B cell (primary cell): Measurements from ENCODE around the gene COL9A3. TPM values are rescaled to one million over a fixed set of nuclear protein-coding genes. Genes with fewer than 3 reads are reported as not detected.

Experiments
- ATAC-seq: fragments of 200-7000 bp; cut with Tn5 transposase; one replicate; pipeline ENCODE4 v1.10.0; 2021; ENCODE audit warnings: low read depth, mild to moderate bottlenecking, moderate number of reproducible peaks, moderate library complexity
- CTCF ChIA-PET: fragments of 350-600 bp; sonication (Branson Sonifier 250); formaldehyde crosslinking; loops from one replicate; lab custom pipeline; 2021; ENCODE audit warnings: antibody characterized with exemption, inconsistent platforms; lab: Charles Lee
- POLR2A ChIA-PET: fragments of 350-600 bp; sonication (Branson Sonifier 250); formaldehyde crosslinking; loops from one replicate; lab custom pipeline; 2021; ENCODE audit warnings: antibody characterized with exemption; lab: Charles Lee
- DNase-seq: peaks from one replicate; pipeline ENCODE4 v3.0.0; 2013
- H2AFZ ChIP-seq: 2 replicates; pipeline ENCODE4 v1.6.1; 2012; ENCODE audit warnings: mild to moderate bottlenecking, low read depth, low read length; ENCODE audit not compliant: insufficient read depth, poor library complexity, severe bottlenecking
- H3K27ac ChIP-seq, 2 donors: 1 replicate in 1 of 2; 2 replicates in 1 of 2; pipeline ENCODE4 v1.5.1; 2012 to 2013; ENCODE audit warnings: low read length in 2 of 2, mild to moderate bottlenecking in 2 of 2, moderate library complexity in 1 of 2
- H3K27me3 ChIP-seq, 4 experiments: fragments of 200-600 bp in 1 of 4; sonication (generic) in 1 of 4; replicated peaks in 1 of 4; 1 replicate in 2 of 4; 2 replicates in 2 of 4; pipeline versions ENCODE4 v1.6.1 to v1.7.0; 2013 to 2016; ENCODE audit warnings: low read length in 3 of 4, mild to moderate bottlenecking in 2 of 4, mixed read lengths in 1 of 4, moderate library complexity in 1 of 4; ENCODE audit not compliant: insufficient read depth in 4 of 4, control insufficient read depth in 3 of 4; ENCODE audit errors: control extremely low read depth in 1 of 4
- H3K36me3 ChIP-seq, 2 experiments: replicated peaks in 1 of 2; 1 replicate in 1 of 2; 2 replicates in 1 of 2; pipeline versions ENCODE4 v1.6.1 to v1.7.1; 2013; ENCODE audit warnings: low read length in 1 of 2; ENCODE audit not compliant: insufficient read depth in 2 of 2, control insufficient read depth in 1 of 2; ENCODE audit errors: control extremely low read depth in 1 of 2, extremely low read depth in 1 of 2
- H3K4me1 ChIP-seq, 2 donors: fragments of 200-600 bp in 1 of 2; sonication (generic) in 1 of 2; 1 replicate in 1 of 2; 2 replicates in 1 of 2; pipeline versions ENCODE4 v1.5.1 to v1.6.1; 2013 to 2017; ENCODE audit warnings: low read length in 2 of 2; ENCODE audit not compliant: control insufficient read depth in 2 of 2, insufficient read depth in 2 of 2
- H3K4me2 ChIP-seq: replicated peaks from 2 replicates; pipeline ENCODE3; 2012; ENCODE audit warnings: mild to moderate bottlenecking, low read depth, low read length; ENCODE audit not compliant: poor library complexity, severe bottlenecking
- H3K4me3 ChIP-seq, 5 experiments: fragments of 200-600 bp in 1 of 5; sonication (generic) in 1 of 5; 1 replicate in 3 of 5; 2 replicates in 2 of 5; pipeline versions ENCODE4 v1.5.1 to v1.7.0; 2011 to 2016; ENCODE audit warnings: low read length in 4 of 5, mild to moderate bottlenecking in 4 of 5, low read depth in 2 of 5, control low read depth in 1 of 5, moderate library complexity in 1 of 5; ENCODE audit not compliant: insufficient read depth in 1 of 5; ENCODE audit errors: control extremely low read depth in 1 of 5, extremely low read depth in 1 of 5
- H3K79me2 ChIP-seq: fragments of 200-600 bp; sonication (generic); one replicate; pipeline ENCODE4 v1.6.0; 2016; ENCODE audit warnings: low read length; ENCODE audit not compliant: control insufficient read depth, insufficient read depth
- H3K9ac ChIP-seq: fragments of 200-600 bp; sonication (generic); 2 replicates; pipeline ENCODE4 v1.6.1; 2017; ENCODE audit warnings: mild to moderate bottlenecking, low read length, moderate library complexity
- H3K9me3 ChIP-seq, 3 donors: one replicate each; pipeline versions ENCODE4 v1.6.1 to v1.7.1; 2013; ENCODE audit warnings: low read length in 2 of 3; ENCODE audit not compliant: control insufficient read depth in 2 of 3, insufficient read depth in 1 of 3; ENCODE audit errors: control extremely low read depth in 1 of 3
- H4K20me1 ChIP-seq: 2 replicates; pipeline ENCODE4 v1.6.0; 2012; ENCODE audit warnings: mild to moderate bottlenecking, low read length; ENCODE audit not compliant: insufficient read depth, control insufficient read depth, poor library complexity, severe bottlenecking
- H3K27ac Mint-ChIP-seq: one replicate; pipeline ENCODE4 v1.8.0; 2021; ENCODE audit warnings: mixed read lengths
- H3K27me3 Mint-ChIP-seq: one replicate; pipeline ENCODE4 v1.8.0; 2021; ENCODE audit warnings: mixed read lengths
- H3K4me1 Mint-ChIP-seq: one replicate; pipeline ENCODE4 v1.8.0; 2021; ENCODE audit warnings: mixed read lengths
- H3K4me3 Mint-ChIP-seq: one replicate; pipeline ENCODE4 v1.8.0; 2021; ENCODE audit warnings: mixed read lengths
- H3K9me3 Mint-ChIP-seq: one replicate; pipeline ENCODE4 v1.8.0; 2022; ENCODE audit warnings: mixed read lengths; ENCODE audit not compliant: insufficient read depth
- WGBS: methylation state at CpG from one replicate; pipeline ENCODE4 v1.1.5; 2013; ENCODE audit warnings: missing lambda C conversion rate; ENCODE audit not compliant: insufficient coverage; 5-methylcytosine and 5-hydroxymethylcytosine counted together
- intact Hi-C: fragments of 100-400 bp; cut with micrococcal nuclease; formaldehyde crosslinking; loops from one replicate; pipeline ENCODE4 v1.10.0; 2022
- polyA plus RNA-seq: library from polyadenylated mRNA; depleted of rRNA; stranded (reverse); fragments of >200 nt; gene quantifications from 2 replicates; pipeline ENCODE4 v1.2.3, GENCODE V29; 2012
- total RNA-seq, 2 donors: library from RNA; stranded (reverse); fragments of 120-200 nt in 1 of 2; gene quantifications; 1 replicate in 1 of 2; 2 replicates in 1 of 2; pipeline versions ENCODE4 v1.2.3 to v1.2.4, GENCODE V29; 2013 to 2022
- TF ChIP-seq, protein P1 (sequence below): fragments of 200-600 bp; IDR thresholded peaks from one replicate; pipeline ENCODE4 v1.8.0; 2022; ENCODE audit warnings: antibody characterized with exemption, mild to moderate bottlenecking

Gene COL9A3
- total and polyA plus RNA-seq, 2 donors (not counting 1 experiment from before 2014, with no cell fraction given) = 10.7 to 96.3 TPM

GRCh38 chr20:62773845-62774714, 42.8 kb upstream of the COL9A3 start:
- intact Hi-C loops = no loop called here
- Histone ChIP-seq H3K79me2 (no peaks in the 10 kb centered on the region), H3K4me1 (peaks cover 17 to 25% of the 10 kb centered on the region in 2 donors), H3K4me3 (no peak overlapping the region), H2AFZ (no peak overlapping the region), H3K27me3 (no peaks in the 10 kb centered on the region), H3K9me3 (peaks cover 0 to 20% (median 0%) of the 10 kb centered on the region in 3 donors), H3K27ac (no peak overlapping the region), H3K9ac (no peak overlapping the region), H4K20me1 (no peaks in the 10 kb centered on the region), H3K36me3 (no peaks in the 10 kb centered on the region), H3K4me2 (no peak overlapping the region)
- no peaks in the 10 kb centered on the region for H3K9me3 Mint-ChIP-seq
- peaks cover 2% of the 10 kb centered on the region for H3K27me3 Mint-ChIP-seq
- H3K4me1 Mint-ChIP-seq = peaks cover 25% of the 10 kb centered on the region
- CTCF ChIA-PET = no interaction called here
- H3K4me3 Mint-ChIP-seq = no peak overlapping the region
- TF ChIP-seq, protein P1, sequence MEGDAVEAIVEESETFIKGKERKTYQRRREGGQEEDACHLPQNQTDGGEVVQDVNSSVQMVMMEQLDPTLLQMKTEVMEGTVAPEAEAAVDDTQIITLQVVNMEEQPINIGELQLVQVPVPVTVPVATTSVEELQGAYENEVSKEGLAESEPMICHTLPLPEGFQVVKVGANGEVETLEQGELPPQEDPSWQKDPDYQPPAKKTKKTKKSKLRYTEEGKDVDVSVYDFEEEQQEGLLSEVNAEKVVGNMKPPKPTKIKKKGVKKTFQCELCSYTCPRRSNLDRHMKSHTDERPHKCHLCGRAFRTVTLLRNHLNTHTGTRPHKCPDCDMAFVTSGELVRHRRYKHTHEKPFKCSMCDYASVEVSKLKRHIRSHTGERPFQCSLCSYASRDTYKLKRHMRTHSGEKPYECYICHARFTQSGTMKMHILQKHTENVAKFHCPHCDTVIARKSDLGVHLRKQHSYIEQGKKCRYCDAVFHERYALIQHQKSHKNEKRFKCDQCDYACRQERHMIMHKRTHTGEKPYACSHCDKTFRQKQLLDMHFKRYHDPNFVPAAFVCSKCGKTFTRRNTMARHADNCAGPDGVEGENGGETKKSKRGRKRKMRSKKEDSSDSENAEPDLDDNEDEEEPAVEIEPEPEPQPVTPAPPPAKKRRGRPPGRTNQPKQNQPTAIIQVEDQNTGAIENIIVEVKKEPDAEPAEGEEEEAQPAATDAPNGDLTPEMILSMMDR = no peak
- DNase-seq (no peak), ATAC-seq (no peak)
- POLR2A ChIA-PET = no interaction called here
- H3K27ac Mint-ChIP-seq = no peak overlapping the region
- WGBS = 89% methylated on average over 27 of the region's 29 CpGs

GRCh38 chr20:62774762-62775161, 42.1 kb upstream of the COL9A3 start:
- Mint-ChIP-seq H3K4me3 (no peak overlapping the region), H3K27ac (no peak overlapping the region), H3K4me1 (peaks cover 25% of the 10 kb centered on the region), H3K9me3 (no peaks in the 10 kb centered on the region), H3K27me3 (no peaks in the 10 kb centered on the region)
- POLR2A ChIA-PET = no interaction called here
- Histone ChIP-seq H3K4me1 (peaks cover 17 to 25% of the 10 kb centered on the region in 2 donors), H3K27me3 (no peaks in the 10 kb centered on the region), H3K27ac (no peak overlapping the region), H3K36me3 (no peaks in the 10 kb centered on the region), H3K4me2 (no peak overlapping the region), H3K9ac (no peak overlapping the region), H3K9me3 (peaks cover 0 to 20% (median 0%) of the 10 kb centered on the region in 3 donors), H2AFZ (no peak overlapping the region), H3K4me3 (no peak overlapping the region), H3K79me2 (no peaks in the 10 kb centered on the region), H4K20me1 (no peaks in the 10 kb centered on the region)
- no peak for DNase-seq
- intact Hi-C loops = no loop called here
- 55% methylated on average over 8 of the region's 8 CpGs for WGBS
- TF ChIP-seq, protein P1 = no peak
- CTCF ChIA-PET = no interaction called here
- ATAC-seq = no peak
